Measurements from ENCODE around the gene PEX7.
"Not testable (repeated sequence)": the region's sequence is repeated elsewhere in the genome, so short reads cannot be mapped to it uniquely, and the experiment has no call there.

PEX7 gene

DNA sequence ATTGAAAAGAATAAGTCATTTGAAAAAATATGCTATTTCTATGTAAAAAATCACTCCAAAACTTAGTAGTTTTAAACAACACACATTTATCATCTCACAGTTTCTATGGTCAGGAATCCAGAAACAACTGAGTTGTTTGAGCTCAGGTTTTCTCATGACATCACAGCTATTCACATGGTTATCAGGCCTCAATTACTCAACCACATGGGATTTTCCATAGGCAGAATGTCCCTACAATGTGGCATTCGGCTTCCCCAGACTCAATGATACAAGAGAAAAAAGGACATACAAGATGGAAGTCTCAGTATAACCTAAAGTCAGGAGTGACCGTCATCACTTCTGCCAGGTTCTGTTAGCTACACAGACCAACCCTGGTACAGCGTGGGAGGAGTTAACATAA is 96.3 kb downstream of the PEX7 start:
- no peak for DNase-seq

GRCh38 chr6:136920216-136920615 is 97.8 kb downstream of the PEX7 start:
- DNase-seq = no peak

DNA sequence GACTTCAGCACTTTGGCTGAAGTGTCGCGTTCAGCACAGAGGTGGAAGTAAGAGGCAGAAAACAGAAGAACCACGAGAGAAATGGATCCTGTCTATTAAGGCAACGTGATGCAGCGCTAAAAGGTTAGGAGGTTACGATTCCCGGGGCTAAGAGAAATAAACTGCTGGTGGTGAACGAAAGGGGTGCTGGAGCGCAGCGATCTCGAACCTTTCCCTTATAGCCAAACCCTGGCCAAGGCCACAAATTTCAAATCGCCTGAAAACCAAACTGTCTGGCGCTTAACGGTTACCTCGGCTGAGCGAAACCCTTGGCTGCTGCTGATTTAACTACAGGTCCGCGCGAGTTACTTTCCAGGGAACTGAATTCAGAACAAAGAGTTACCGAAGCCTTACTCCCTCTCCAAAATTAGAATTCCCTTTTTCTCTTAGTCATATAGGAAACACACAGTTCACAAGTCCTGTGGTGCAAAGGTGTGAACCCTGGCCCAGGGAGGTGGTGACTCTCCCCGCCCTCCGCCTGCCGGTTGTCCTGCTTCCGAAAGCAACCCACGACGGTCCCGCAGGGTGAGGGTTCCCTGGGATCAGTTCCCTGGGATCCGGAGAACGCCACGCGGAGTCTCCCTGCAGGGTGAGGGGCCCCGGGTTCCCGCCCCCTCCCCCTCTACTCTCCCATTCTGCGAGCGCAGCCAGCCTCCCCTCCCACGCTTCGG is 98.4 kb downstream of the PEX7 start:
- no peak for DNase-seq

DNA sequence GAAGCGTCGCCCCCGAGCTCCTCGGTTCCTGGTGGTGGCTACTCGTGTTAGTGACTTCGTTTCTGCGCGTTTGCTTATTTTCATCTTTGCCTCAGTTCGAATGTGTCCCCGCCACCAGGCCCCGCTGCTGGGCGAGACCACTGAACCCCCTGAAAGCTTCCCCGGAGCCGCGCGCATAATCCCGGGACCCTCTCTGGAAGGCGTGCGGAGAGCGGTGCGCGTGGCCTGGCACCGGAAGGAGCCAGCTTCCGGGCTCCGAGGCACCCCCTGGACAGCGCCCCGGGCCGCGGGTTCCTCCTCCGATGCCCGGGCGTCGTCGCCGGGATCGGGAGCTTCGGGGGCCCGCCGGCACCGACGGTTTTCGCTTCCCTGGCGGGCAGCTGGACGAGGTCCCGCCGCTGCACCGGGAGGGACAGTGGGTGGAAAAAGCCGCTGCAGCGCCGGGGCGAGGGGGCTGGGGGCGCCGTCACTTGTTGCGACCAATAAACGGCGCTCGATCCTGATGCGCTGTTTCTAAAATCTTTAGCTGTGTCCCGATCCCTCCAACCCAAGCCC is 99.1 kb downstream of the PEX7 start:
- DNase-seq = no peak

- no peak for DNase-seq
Observed at GRCh38 chr6:136921936-136922684, 99.7 kb downstream of the PEX7 start, which contains the start of gene SLC35D3. SLC35D3 (plus strand) TSS chr6:136922301; CDS start chr6:136922429, 128 bp downstream.

DNA sequence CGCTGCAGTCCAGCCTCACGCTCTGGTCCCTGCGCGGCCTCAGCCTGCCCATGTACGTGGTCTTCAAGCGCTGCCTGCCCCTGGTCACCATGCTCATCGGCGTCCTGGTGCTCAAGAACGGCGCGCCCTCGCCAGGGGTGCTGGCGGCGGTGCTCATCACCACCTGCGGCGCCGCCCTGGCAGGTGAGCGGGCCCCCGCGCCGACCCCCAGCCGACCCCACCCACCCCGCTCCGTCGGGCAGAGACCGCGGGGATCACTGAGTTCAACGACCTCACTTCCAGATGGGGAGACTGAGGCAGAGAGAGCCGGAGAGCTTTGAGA is 100.3 kb downstream of the PEX7 start:
- DNase-seq = no peak

DNA sequence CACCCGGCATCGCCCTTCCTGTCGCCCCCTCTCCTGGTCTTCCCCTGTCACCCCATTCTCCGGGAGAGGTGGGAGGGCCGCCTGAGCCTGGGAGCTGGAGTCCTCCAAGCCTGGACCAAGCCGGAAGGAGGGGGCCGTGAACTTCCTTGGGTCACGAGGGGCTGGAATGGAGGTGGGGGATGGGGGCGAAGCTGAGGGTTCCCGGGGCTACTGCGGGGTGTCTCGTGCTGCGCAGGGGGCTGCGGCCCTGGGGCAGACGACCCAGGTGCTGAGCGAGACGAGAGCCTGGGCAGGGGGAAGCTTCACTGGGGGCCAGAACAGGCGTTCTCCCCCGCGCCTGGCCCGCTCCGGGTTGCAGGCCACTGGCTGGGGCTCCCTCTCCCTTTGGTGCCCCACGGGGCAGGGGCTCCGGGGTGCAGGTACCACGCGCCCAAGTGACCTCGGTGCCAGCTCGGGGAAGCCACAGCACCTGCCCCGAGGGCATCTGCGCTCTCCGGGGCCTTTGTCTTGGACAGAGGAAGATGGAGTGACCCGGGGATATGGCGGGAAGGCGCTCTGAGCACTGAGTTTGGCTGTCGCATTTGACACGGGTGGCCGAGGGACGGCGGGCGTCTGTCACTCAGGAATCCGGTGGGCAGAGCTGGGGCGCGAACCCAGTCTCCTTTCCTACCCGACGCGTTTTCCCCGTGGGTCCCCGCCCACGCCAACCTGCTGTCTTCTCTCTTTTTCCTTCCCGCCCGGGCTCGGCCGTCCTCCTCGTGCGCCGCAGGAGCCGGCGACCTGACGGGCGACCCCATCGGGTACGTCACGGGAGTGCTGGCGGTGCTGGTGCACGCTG is 100.9 kb downstream of the PEX7 start:
- no peak for DNase-seq

DNA sequence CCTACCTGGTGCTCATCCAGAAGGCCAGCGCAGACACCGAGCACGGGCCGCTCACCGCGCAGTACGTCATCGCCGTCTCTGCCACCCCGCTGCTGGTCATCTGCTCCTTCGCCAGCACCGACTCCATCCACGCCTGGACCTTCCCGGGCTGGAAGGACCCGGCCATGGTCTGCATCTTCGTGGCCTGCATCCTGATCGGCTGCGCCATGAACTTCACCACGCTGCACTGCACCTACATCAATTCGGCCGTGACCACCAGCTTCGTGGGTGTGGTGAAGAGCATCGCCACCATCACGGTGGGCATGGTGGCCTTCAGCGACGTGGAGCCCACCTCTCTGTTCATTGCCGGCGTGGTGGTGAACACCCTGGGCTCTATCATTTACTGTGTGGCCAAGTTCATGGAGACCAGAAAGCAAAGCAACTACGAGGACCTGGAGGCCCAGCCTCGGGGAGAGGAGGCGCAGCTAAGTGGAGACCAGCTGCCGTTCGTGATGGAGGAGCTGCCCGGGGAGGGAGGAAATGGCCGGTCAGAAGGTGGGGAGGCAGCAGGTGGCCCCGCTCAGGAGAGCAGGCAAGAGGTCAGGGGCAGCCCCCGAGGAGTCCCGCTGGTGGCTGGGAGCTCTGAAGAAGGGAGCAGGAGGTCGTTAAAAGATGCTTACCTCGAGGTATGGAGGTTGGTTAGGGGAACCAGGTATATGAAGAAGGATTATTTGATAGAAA is 101.7 kb downstream of the PEX7 start:
- no peak for DNase-seq

DNA sequence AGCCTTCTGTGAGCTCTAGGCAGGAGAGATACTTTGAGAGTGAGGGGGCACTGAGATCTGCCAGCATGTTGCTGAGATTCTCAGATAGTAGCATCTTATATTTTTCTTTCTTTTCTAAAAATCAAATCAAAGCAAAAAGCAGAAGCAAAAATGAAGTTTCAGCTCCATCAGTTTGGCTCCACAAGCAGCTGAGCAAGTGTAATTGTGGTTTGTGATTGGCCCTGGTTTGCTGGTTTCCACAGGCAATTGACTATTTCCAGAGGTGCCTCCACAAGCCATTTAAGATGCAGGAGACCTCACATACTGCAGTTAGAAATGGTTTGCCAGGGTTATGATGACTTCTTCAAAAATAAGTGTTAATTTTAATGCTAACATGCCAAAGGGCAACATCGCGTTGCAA is 104.0 kb downstream of the PEX7 start:
- DNase-seq = no peak

DNA sequence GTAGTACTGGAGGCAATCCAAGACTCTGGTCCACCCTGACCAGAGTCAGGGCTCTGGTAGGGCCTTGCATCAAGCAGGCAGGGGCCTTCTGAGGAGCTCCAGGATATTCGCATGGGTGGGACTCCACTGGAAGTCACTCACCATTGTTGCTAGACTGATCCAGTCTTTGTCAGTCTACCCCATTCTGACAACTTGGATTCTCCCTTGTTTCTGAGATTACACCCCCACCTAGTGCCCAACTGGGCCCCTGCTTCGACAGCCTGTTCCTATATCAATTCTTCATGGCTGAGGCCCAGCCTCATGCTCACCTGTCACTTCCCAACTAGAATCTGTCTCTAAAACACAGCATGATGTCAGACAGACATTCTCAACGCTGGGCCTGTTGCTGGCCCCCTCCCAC is 104.9 kb downstream of the PEX7 start:
- DNase-seq = no peak

GRCh38 chr6:136930528-136930927 is 108.1 kb downstream of the PEX7 start:
- no peak for DNase-seq

GRCh38 chr6:136932599-136932998 is 110.2 kb downstream of the PEX7 start:
- no peak for DNase-seq

DNA sequence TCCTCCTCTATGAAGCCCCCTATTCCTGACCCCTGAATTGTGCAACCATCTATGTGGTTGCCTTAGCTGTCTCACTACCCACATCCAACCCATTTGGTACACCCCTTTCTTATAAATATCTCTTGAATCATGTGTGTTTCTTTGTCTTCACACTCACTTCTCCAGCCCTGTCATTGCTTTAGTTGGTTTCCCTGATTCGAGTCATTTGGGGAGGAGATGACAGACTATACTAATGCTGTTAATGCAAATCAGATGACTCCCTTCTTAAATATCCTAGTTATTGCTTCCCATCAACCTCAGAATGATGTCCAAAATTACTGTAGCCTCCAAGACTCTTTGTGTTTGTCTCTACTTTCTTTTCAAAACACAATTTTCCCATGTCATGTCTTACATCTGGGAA is 122.7 kb downstream of the PEX7 start:
- DNase-seq = no peak

DNA sequence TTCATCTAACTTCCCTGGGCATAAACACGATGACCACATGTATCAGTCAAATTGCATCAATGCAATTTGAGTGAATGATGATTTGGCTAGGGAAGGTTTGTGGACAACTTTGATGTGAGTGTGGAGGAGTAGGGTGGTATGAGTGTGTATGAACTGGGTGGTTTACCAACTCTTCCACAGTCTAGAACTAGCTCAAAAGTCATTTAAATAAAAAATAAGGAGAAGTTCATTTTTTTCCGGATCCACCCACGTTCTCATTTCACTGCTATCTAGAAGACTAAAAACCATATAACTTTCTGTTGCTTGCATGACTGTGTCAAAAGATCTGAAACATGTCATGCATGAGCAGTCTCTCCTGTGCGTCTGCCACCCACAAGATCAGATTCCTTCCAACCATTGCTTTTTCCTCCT is 123.3 kb downstream of the PEX7 start:
- no peak for DNase-seq

DNA sequence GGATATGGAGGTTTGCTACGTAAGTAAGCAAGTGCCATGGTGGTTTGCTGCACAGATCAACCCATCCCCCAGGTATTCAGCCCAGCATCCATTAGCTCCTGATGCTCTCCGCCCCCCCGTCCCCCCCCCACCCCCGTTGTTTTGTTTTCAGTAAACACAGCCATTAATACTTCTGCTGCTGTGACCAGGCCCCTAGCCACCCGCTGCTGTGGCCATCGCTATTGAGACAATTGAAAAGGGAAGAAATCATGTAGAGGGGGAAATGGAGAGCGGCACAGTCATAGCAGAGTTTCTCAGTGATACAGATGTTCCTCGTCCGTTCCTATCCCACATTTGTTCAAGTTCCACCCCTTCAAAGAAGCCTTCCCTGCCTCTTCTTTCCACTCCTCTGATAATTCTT is 124.6 kb downstream of the PEX7 start:
- DNase-seq = no peak

- DNase-seq = not testable (repeated sequence)
Observed at GRCh38 chr6:136949957-136950356, 127.6 kb downstream of the PEX7 start.

DNA sequence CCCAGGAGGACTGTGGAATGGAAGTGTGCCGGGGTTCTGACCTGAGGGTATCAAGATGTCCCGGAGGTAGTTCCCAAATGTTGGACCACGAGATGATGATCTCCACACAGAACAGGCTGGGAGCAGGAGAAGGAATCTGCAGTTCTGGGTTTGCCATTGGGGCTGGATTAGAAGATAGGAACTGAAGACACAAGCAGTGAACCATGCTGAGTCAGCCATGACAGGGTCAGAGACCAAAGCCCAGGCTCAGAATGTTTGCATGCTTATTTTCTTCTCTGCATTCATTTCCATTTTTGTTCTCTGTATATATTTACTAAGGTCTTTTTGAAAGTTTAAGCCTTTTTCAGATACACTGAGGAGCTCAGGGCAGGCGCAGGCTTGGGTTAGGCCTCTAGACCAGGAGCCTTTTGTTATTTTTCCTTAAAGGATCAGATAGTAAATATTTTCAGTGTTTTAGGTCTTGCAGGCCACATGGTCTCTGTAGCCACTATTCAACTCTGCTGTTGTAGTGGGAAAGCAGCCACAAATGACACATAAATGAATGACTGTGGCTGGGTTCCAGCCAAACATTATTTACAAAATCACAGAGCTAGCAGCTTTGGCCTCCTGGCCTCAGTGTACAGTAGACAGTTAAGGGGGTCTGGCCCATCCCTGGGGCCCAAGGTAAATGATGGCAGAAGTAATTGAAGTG is 128.2 kb downstream of the PEX7 start:
- DNase-seq = no peak

- no peak for DNase-seq
Observed at GRCh38 chr6:136952714-136953260, 130.4 kb downstream of the PEX7 start.

GRCh38 chr6:136955123-136955522 is 132.7 kb downstream of the PEX7 start:
- DNase-seq = no peak

- DNase-seq = no peak
Observed at GRCh38 chr6:136956590-136957544, 134.5 kb downstream of the PEX7 start.

DNA sequence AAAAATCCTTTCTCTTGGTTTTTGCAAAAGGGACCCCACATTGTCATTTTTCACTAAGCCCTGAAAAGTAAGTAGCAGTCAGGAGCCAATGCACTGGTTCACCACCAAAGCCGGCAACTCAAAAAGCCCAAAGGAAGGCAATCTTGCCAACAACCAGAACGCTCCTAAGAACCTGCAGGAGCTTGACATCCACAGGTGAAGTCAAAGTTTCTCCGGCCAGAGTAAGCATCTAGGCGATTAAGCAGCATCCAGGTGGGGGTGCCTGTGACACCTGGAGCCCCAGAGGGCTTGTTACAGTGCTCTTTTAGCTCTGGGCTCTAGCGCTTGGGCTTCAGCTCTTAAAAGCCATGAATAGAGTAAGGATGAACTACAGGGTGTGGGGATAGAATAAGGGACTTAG is 135.8 kb downstream of the PEX7 start:
- no peak for DNase-seq

All from NCI-H1048 (cell line).